Heart left ventricle (tissue), 13 donors: ENCODE data around the gene VENTX.

ENCODE experiments used
- POLR2A ChIP-seq, 2 donors: fragments of 450-650 bp; IDR thresholded peaks; one replicate each; pipeline ENCODE4 v1.6.1; 2017; ENCODE audit warnings: antibody characterized with exemption in 2 of 2, mild to moderate bottlenecking in 2 of 2, moderate library complexity in 2 of 2
- TF ChIP-seq, protein P1 (sequence below), 12 donors: fragments of 200-600 bp; sonication (generic) in 4 of 12; IDR thresholded peaks; one replicate each; pipeline versions ENCODE4 v1.5.0 to v1.8.0; 2018 to 2022; ENCODE audit warnings: antibody characterized with exemption in 12 of 12, mild to moderate bottlenecking in 5 of 12
- donor health status: ischemic (EF 13 %, LVEDD 7.1; RV severe dilation, severe dysfunction).
- donor health status: DM: no; HTN: yes; CAD: no.
- donor health status: DM: no; HTN: no; CAD: no.
- donor health status: ischemic (EF 25% LVEDD 6.9; RV normal size, moderate dysfunction).
- donor health status: ischemic (EF 25% LVEDD 5.7; RV mildly dilated, moderate dysfunction).
- donor health status: ischemic (EF 35%, LVEDD 5.7; RV mildly dilated, moderate dysfunction).
- donor health status: nonischemic (EF 11% LVEDD 7.7; RV severe dilation, severe dysfunction).
- donor health status: DM: yes; HTN: yes; CAD: no.
- donor health status: PGD.
- donor health status: ischemic (EF 29% LVEDD 5.4; RV normal size, mild dysfunction).
- donor health status: nonischemic (EF 23%, LVEDD 6.1; RV moderate dilation, normal function).

DNA sequence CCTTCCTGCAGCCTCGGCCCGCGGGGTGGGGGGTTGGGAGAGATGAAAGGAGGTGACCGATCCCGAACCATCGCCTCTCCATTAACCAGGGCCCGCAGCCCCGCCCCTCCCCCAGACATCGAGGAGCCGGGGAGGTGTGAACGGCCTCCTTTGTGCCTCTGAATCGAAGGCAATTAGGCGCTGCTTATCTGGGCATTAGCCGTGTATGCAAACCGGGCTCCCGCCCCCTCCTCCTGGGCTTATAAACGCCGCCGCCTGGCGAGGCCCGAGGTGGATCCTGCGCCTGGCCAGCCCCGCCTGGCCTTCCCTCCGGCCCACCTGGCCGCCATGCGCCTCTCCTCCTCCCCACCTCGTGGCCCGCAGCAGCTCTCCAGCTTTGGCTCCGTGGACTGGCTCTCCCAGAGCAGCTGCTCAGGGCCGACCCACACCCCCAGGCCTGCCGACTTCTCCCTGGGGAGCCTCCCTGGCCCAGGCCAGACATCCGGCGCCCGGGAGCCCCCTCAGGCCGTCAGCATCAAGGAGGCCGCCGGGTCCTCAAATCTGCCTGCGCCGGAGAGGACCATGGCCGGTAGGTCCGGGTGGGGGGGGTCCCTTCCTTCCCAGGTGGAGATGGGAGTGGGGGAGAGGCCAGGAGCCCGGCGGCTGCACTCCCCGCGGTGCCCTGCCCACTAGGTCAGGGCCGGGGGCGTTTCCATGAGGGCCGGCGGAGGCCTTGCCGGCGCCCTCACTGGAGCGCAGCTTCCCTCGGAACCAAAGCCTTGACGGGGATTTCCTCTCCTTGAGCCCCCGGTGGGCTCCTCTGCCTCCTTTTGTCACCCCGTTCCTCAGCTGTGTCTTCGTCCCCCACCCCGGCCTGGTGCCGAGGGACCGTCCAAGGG is at the start of gene VENTX:
- TF ChIP-seq, protein P1, sequence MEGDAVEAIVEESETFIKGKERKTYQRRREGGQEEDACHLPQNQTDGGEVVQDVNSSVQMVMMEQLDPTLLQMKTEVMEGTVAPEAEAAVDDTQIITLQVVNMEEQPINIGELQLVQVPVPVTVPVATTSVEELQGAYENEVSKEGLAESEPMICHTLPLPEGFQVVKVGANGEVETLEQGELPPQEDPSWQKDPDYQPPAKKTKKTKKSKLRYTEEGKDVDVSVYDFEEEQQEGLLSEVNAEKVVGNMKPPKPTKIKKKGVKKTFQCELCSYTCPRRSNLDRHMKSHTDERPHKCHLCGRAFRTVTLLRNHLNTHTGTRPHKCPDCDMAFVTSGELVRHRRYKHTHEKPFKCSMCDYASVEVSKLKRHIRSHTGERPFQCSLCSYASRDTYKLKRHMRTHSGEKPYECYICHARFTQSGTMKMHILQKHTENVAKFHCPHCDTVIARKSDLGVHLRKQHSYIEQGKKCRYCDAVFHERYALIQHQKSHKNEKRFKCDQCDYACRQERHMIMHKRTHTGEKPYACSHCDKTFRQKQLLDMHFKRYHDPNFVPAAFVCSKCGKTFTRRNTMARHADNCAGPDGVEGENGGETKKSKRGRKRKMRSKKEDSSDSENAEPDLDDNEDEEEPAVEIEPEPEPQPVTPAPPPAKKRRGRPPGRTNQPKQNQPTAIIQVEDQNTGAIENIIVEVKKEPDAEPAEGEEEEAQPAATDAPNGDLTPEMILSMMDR (IDR thresholded peaks at IDR 0.05) = no peak
- no peak for TF ChIP-seq POLR2A (IDR thresholded peaks at IDR 0.05)
